HepG2 (cell line): ENCODE measurements around the gene GTF3A. TPM values are rescaled to one million over a fixed set of nuclear protein-coding genes. Genes with fewer than 3 reads are reported as not detected.

Experiments used
- GABPB1 ChIP-seq: IDR thresholded peaks from 2 replicates; pipeline ENCODE4 v1.6.1; 2016; ENCODE audit warnings: mild to moderate bottlenecking, missing genetic modification reagents, moderate library complexity, missing compliant biosample characterization
- HHEX ChIP-seq: IDR thresholded peaks from 2 replicates; pipeline ENCODE4 v1.6.1; 2016; ENCODE audit warnings: control low read depth
- HNF1A ChIP-seq, 2 experiments: sonication (generic) in 1 of 2; formaldehyde crosslinking in 1 of 2; IDR thresholded peaks; 2 replicates each; pipeline versions ENCODE4 v1.4.0 to v1.6.1; 2016 to 2020; ENCODE audit warnings: borderline replicate concordance in 1 of 2, low read depth in 1 of 2, mild to moderate bottlenecking in 1 of 2, missing genetic modification reagents in 1 of 2
- HNRNPL ChIP-seq: fragments of 200-400 bp; formaldehyde crosslinking; IDR thresholded peaks from 2 replicates; pipeline ENCODE4 v1.6.1; 2017; ENCODE audit warnings: mild to moderate bottlenecking, low read depth, low read length
- HOXA9 ChIP-seq: sonication (generic); formaldehyde crosslinking; IDR thresholded peaks from 2 replicates; pipeline ENCODE4 v1.8.1; 2022; ENCODE audit warnings: missing genetic modification reagents, mild to moderate bottlenecking, moderate library complexity, borderline replicate concordance
- MTF2 ChIP-seq: sonication (generic); formaldehyde crosslinking; IDR thresholded peaks from 2 replicates; pipeline ENCODE4 v1.5.0; 2020; ENCODE audit warnings: missing genetic modification reagents, borderline replicate concordance
- PRDM4 ChIP-seq: sonication (generic); formaldehyde crosslinking; IDR thresholded peaks from 2 replicates; pipeline ENCODE4 v1.9.0; 2021; ENCODE audit warnings: missing genetic modification reagents, borderline replicate concordance
- SP4 ChIP-seq: sonication (generic); formaldehyde crosslinking; IDR thresholded peaks from 2 replicates; pipeline ENCODE4 v1.8.1; 2023; ENCODE audit warnings: mild to moderate bottlenecking, missing genetic modification reagents
- TEAD2 ChIP-seq: sonication (generic); formaldehyde crosslinking; IDR thresholded peaks from 2 replicates; pipeline ENCODE4 v1.9.0; 2021; ENCODE audit warnings: missing genetic modification reagents
- THAP11 ChIP-seq: IDR thresholded peaks from 2 replicates; pipeline ENCODE4 v1.6.1; 2016; ENCODE audit warnings: missing biosample characterization, missing genetic modification reagents
- ZMYM3 ChIP-seq: sonication (generic); formaldehyde crosslinking; IDR thresholded peaks from 2 replicates; pipeline ENCODE4 v1.5.1; 2020; ENCODE audit warnings: mild to moderate bottlenecking, missing genetic modification reagents
- ZNF343 ChIP-seq: sonication (generic); formaldehyde crosslinking; IDR thresholded peaks from 2 replicates; pipeline ENCODE4 v1.4.0; 2020; ENCODE audit warnings: mild to moderate bottlenecking, missing genetic modification reagents
- ZNF563 ChIP-seq: sonication (generic); formaldehyde crosslinking; IDR thresholded peaks from 2 replicates; pipeline ENCODE4 v1.8.0; 2022; ENCODE audit warnings: mild to moderate bottlenecking, moderate library complexity, missing genetic modification reagents
- ZNF570 ChIP-seq: sonication (generic); formaldehyde crosslinking; IDR thresholded peaks from 2 replicates; pipeline ENCODE4 v1.4.0; 2020; ENCODE audit warnings: mild to moderate bottlenecking, missing genetic modification reagents, borderline replicate concordance
- ZNF598 ChIP-seq: sonication (generic); formaldehyde crosslinking; IDR thresholded peaks from 2 replicates; pipeline ENCODE4 v1.5.1; 2020; ENCODE audit warnings: mild to moderate bottlenecking, missing genetic modification reagents, borderline replicate concordance
- ZNF644 ChIP-seq: IDR thresholded peaks from 2 replicates; pipeline ENCODE4 v1.6.1; 2016; ENCODE audit warnings: low read depth
- polyA plus RNA-seq, 8 experiments: library from polyadenylated mRNA; depleted of rRNA in 3 of 8; stranded (reverse) in 7 of 8; unstranded in 1 of 8; fragments of >200 nt; fragmentation: Illumina TruSeq in 4 of 8; extraction: Trizol in 4 of 8; gene quantifications; 2 replicates each; pipeline versions ENCODE4 v1.2.1 to v1.2.3, GENCODE V29; 2011 to 2016; ENCODE audit warnings: low read depth in 4 of 8, missing spikeins in 1 of 8, mixed read lengths in 1 of 8; ENCODE audit not compliant: insufficient read depth in 1 of 8
- total RNA-seq, 5 experiments: library from RNA; depleted of rRNA; stranded (reverse); fragments of >200 nt; fragmentation: Illumina TruSeq; extraction: Trizol; gene quantifications; 2 replicates each; pipeline ENCODE4 v1.2.3, GENCODE V29; 2016; ENCODE audit warnings: low read depth in 1 of 5
- TF ChIP-seq, protein P1 (sequence below): sonication (generic); formaldehyde crosslinking; IDR thresholded peaks from 2 replicates; pipeline ENCODE4 v1.9.0; 2022; ENCODE audit warnings: low read depth, missing genetic modification reagents

Gene GTF3A
- total and polyA plus RNA-seq, 2 of the 13 experiments (the other 11 are each of a cell fraction or from before 2014, with no cell fraction given) = 42.1 to 176 TPM

DNA sequence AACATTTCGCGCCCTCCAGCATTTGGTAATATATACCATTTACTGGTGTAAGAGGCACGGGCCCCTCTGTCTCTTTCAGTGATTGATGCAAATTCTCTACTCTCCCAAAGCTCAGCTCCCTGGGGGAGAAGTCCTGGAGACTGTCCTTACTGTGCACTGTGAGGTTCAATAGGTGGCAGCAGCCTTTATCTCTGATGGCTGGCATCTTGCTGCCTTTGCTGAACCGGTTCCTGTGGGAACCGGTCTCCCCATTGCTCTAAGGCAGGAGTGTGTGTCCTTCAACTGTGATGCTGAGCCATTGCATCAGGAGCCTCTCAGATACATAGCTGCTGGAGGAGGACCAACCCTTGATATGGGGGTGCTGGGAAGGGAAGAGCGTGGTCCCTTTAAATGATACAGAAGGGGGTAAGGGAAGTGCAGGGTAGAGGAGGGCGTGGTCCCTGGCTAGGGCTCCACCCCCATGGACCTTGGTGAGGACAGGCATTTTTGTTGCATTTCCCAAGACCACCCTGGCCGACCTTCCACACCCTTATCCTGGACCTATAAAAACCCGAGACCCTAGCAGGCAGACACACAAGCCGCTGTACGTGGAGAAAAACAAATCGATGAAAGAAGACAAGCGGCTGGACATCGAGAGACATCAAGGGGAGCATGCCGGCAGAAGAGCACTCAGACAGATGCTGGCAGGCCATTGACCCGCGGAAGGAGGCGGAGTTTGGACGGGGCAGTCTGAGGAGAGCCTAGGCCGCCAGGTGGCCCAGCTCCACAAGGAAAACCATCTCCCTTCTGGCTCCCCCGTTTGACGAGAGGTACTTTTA lies 41.1 kb upstream of the GTF3A start (continued):
- TF ChIP-seq SP4 (CRISPR knock-in tag) (0 out of 2 replicates have a peak, but pooled peaks have one; percentile 6), TEAD2 (no peak), ZNF563 (CRISPR knock-in tag) (0 out of 2 replicates have a peak, but pooled peaks have one; percentile 6), HNRNPL (no peak), ZNF644 (0 out of 2 replicates have a peak, but pooled peaks have one; percentile 17), HOXA9 (CRISPR knock-in tag) (no peak), ZNF343 (CRISPR knock-in tag) (0 out of 2 replicates have a peak, but pooled peaks have one; percentile 47), HNF1A (IDR thresholded peaks at IDR 0.05; ENCODE audit: low read depth) (no peak; the same call in 1 of the 2 replicates), HNF1A (CRISPR knock-in tag; IDR thresholded peaks at IDR 0.05; ENCODE audit: borderline replicate concordance) (0 out of 2 replicates have a peak, but pooled peaks have one; percentile 39), ZNF598 (no peak), THAP11 (0 out of 2 replicates have a peak, but pooled peaks have one; percentile 12), ZMYM3 (CRISPR knock-in tag) (peak; percentile 78), ZNF570 (CRISPR knock-in tag) (no peak), MTF2 (CRISPR knock-in tag) (no peak), GABPB1 (CRISPR knock-in tag) (peak; percentile 45; the same call in 1 of the 2 replicates), PRDM4 (no peak), HHEX (CRISPR knock-in tag) (no peak)
- TF ChIP-seq, protein P1, sequence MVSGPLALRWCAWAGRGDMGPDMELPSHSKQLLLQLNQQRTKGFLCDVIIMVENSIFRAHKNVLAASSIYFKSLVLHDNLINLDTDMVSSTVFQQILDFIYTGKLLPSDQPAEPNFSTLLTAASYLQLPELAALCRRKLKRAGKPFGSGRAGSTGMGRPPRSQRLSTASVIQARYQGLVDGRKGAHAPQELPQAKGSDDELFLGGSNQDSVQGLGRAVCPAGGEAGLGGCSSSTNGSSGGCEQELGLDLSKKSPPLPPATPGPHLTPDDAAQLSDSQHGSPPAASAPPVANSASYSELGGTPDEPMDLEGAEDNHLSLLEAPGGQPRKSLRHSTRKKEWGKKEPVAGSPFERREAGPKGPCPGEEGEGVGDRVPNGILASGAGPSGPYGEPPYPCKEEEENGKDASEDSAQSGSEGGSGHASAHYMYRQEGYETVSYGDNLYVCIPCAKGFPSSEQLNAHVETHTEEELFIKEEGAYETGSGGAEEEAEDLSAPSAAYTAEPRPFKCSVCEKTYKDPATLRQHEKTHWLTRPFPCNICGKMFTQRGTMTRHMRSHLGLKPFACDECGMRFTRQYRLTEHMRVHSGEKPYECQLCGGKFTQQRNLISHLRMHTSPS (CRISPR knock-in tag) = no peak
